GM21619 (cell line): Measurements from ENCODE around the gene CHRNA4.
"Not testable (repeated sequence)": the region's sequence is repeated elsewhere in the genome, so short reads cannot be mapped to it uniquely, and the experiment has no call there.

Experiments used
- ATAC-seq: cut with Tn5 transposase; IDR thresholded peaks from one replicate; pipeline ENCODE4 v1.9.1; 2021; ENCODE audit not compliant: unreplicated experiment

Gene CHRNA4

DNA sequence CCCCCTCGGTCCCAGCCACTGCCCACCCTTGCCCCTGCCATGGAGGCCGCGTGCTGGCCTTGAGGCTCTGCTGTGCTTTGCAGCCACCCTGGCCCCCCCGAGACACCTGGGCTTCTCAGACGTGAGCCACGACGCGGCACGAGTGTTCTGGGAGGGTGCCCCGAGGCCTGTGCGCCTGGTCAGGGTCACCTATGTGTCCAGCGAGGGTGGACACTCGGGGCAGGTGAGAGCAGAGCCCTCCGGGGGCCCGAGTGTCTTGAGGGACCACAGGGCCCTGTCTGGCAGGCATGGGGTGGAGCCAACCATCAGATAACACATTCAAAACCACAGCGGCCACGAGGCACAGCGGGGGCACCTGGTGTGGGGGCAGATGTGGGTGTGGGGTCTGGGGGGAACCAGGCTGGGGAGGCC lies 49.3 kb downstream of the CHRNA4 start:
- ATAC-seq, result no peak

DNA sequence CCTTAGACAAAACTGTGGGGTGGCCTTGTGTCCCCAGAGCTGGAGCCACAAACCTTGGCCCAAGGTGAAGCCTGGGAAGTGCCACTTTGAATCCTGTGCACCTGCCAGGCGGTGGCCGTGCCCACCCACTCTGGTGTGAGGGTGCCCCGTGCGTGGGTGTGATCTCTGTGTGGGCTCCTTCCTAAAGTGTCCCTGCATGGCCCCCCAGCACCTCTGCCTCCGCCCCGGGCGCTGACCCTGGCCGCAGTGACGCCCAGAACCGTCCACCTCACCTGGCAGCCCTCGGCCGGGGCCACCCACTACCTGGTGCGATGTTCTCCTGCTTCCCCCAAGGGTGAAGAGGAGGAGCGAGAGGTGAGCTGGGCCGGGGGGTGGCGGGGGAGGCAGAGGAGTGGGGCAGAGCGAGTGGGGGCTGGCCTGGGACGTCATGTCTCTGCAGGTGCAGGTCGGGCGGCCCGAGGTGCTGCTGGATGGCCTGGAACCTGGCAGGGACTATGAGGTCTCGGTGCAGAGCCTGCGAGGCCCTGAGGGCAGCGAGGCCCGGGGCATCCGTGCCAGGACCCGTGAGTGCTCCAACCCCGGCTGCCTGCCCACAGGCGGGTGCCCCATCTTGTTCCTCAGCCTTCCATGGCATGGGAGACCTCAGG lies 49.8 kb downstream of the CHRNA4 start:
- ATAC-seq, result no peak

GRCh38 chr20:63310265-63310991 lies 50.7 kb downstream of the CHRNA4 start:
- ATAC-seq, result no peak

DNA sequence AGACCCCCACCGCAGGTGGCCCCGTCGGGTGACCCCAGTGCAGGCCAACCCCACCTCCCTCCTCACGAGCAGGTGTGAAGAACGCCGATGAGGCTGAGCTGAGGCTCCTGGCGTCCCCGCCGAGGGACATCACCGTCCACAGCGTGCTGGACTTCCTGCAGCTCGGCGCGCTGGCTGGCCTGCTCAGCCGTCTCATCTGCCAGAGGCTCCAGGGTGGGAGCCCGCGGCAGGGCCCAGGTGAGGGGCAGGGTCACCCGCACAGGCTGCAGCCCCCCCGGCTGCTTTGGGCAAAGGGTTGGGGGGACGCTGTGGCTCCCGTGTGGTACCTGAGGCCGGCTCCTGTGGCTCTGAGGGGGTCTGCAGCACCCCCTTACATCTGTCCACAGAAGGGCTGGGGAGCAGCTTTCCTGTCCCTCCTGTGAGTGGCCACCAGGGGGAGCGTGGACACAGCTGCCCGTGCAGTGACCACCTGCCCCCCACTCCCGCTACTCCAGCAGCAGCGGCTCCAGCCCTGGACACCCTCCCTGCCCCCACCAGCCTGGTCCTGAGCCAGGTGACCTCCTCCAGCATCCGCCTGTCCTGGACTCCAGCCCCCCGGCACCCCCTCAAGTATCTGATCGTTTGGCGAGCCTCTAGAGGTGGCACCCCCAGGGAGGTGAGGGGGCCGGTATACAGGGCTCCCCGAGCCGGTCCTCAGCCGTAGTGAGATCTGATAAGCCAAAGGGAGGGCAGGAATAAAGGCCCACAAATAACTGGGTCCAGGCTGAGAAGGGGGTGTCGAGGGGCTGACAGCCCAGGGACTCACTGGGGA lies 51.7 kb downstream of the CHRNA4 start:
- ATAC-seq, result no peak

DNA sequence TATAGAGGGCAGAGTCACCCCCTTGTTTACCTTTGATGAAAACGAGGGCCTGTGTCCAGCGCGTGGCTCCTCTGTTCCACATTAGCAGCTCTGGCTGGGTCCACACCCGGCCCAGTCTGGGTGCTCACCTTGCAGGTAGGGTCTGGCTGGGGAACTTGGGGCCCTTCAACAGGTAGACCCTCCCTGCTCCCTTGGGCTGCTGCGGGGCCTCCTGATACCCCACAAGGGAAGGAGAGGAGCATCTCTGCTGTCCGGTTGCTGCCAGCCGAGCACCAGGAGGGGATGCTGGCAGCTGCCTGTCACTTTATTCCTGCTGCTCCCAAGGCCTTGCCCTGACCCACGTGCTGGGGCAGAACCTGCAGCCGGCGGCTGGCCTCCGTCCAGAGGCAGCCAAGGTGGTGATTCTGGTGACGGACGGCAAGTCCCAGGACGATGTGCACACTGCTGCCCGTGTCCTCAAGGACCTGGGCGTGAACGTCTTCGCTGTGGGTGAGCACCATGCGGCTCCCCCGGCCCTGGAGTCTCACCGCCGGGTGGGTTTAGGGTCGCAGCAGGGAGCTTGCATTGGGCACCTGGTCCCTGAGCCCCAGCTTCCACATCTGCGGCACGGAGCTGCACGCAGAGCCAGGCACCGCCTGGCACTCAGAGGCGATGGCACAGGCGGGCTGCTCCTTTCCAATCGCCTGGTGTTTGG lies 52.8 kb downstream of the CHRNA4 start:
- no peak for ATAC-seq

- ATAC-seq, result no peak
Observed at GRCh38 chr20:63307538-63308217, 53.5 kb downstream of the CHRNA4 start.

GRCh38 chr20:63306673-63307537 lies 54.2 kb downstream of the CHRNA4 start:
- ATAC-seq, result no peak

- ATAC-seq, result not testable (repeated sequence)
Observed at GRCh38 chr20:63305933-63306672, 55.0 kb downstream of the CHRNA4 start.

GRCh38 chr20:63305393-63305792 lies 55.8 kb downstream of the CHRNA4 start:
- no peak for ATAC-seq

DNA sequence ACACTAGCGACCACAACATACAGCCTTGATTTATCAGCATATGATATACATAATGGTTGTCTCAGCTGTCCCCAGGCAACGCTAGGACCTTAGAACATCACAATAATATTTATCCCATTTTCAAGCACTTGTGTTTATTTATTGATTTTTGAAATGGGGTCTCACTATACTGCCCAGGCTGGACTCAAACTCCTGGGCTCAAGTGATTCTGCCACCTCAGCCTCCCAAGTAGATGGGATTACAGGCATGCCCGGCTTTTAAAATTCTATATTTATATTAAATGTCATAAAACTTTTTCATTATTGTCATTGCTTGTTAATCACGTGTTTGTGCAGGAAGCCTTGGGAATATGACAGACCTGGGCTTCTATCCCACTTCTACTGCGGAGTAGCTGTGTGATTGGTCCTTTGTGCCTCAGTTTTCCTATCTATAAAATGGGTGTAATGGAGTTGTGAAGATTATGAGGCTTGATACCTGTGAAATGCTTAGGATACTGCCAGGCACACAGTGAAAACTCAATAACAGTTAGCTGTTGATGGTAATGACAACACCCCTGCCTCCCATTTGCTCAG lies 58.0 kb downstream of the CHRNA4 start:
- ATAC-seq, result no peak

GRCh38 chr20:63301671-63302070 lies 59.5 kb downstream of the CHRNA4 start:
- no peak for ATAC-seq

DNA sequence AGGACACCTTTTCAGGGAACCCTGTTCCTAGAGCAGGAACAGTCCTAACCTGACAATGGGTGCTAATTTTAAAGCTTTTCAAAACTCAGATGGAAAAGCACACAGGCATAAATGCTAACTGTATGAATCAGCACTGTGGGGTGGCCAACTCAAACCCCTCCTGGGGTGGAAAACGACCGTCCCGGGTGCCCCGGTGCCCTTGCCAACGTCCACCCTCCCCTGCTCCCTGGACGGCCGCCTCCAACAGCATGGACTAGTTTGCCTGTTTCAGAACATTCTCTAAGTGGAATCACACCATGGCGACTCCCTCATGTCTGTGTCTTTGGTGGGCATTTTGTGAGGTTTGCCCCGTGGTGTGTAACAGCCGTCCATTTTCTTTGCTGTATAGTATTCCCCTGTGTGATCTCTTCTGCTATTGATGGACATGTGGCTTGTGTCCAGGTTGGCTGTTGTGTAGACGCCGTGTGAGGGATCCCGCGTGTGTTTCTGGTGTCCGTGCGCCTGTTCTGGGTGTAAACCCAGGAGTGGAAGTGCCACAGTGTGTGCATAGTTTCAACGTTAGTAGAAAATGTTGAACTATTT lies 62.3 kb downstream of the CHRNA4 start:
- no peak for ATAC-seq

DNA sequence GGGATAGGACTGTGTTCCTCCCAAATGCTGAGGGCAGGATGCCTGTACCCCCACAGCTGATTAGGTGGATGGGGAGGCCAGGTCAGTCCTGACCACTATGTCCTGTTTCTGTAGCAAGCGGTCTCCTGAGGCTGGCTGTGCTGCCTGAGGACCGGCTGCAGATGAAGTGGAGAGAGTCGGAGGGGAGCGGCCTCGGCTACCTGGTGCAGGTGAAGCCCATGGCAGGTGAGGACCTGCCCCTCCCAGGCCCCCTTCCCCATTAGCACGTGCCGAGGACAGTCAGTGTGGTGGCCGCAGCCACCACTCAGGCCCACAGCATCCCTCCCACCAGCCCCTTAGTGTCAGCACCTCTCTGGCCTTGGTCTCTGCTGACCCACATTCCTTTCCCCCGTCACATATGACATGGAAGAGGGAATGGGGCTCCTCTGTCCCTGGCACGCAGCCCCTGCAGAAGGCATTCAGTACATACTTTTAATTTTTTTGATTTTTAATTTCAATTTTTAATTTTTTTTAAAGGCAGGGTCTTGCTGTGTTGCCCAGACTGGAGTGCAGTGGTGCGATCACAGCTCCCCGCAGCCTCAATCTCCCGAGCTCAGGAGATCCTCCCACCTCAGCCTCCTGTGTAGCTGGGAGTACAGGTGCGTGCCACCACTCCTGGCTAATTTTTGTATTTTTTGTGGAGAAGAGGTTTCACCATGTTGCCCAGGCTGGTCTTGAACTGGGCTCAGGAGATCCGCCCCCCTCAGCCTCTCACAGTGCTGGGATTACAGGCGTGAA lies 63.2 kb downstream of the CHRNA4 start:
- ATAC-seq, result no peak

DNA sequence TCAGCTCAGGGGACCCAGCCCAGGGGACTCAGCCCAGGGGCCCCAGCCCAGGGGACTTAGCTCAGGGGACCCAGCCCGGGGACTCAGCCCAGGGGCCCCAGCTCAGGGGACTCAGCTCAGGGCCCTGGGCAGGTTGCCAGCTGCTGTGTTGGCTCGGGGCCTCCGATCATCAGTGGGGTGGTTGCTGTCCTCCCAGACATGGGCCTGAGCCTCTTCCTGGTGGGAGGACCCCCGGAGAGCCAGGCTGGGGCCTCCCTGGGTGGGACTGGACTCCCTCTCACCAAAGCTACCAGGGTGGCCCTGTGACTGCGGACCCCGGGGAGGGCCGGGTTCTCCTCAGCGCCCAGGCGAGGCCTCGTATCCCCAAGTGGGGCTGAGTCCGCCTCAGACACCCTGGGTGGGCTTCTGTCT lies 63.8 kb downstream of the CHRNA4 start:
- ATAC-seq, result no peak

DNA sequence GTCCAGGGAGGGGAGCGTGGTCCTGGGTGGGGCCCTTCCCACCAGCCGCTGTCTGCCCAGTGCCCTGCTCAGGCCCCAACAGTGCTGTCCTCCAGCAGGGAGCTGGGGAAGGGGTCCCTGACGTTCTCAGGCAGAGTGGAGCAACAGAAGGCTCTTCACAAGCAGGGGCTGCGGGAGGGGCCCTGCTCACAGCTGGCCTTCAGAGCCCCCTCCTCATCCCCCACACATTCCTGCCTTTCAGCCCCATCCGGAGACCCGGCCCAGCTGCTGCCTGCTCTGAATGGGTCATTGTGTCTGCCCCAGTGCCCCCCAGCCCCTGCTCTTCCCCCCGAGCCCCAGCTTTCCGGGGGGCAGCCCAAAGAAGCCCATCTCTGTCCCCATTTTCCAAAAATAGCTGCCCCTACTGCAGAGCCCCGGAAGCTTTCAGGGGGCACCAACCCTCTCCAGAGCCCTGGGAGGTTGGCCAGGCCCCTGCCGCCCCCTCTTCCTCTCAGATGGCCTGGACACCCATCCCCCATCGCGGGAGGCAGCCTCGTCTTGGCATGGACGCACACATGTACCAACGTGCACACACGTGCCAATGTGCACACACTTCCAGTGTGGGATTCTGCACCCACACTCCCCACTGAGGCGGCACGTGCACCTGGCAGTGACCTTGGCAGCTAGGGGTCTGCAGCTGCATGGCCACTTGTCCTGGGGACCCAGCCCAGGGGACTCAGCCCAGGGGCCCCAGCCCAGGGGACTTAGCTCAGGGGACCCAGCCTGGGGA lies 64.4 kb downstream of the CHRNA4 start:
- ATAC-seq, result no peak

DNA sequence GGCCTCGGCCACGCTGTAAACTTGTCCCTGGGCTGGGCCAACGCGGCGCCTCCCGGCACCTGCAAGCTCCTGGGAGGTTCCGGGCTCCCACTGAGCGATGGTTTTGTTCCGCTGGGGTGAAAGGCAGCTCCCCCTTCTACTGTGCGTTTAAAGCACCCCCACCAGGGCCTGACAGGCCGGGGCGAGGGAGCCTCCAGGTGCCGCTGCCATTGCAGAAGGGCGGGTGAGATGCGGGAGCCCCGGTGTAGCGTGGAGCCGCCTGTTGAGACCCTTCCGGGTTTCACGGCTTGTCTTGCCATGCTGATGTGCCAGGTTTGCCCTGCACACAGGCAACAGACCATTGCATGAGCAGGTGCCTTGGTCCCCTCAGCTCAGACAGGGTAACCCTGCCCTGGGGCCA lies 65.3 kb downstream of the CHRNA4 start:
- no peak for ATAC-seq

DNA sequence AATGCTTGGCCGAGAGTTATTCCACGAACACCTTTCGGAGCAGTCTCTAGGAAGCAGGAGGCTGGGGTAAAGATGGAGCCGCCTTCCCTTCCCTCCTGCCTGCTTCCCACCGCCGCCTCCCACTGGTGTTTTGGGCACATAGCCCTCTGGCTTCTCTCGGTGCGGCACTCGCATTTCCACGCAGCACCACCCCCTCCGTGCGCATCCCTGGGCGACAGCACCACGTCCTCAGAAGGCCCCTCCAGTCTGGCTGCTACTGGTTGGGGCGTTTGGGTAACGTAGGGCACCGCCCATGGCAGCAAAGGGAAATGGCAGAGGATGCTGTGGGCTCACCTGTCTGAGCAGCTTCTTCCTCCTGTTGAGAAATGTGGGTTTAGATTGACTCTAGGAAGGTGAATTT lies 65.7 kb downstream of the CHRNA4 start:
- ATAC-seq, result no peak
